ENCODE measurements around the gene SCFD2.

The SCFD2 gene

DNA sequence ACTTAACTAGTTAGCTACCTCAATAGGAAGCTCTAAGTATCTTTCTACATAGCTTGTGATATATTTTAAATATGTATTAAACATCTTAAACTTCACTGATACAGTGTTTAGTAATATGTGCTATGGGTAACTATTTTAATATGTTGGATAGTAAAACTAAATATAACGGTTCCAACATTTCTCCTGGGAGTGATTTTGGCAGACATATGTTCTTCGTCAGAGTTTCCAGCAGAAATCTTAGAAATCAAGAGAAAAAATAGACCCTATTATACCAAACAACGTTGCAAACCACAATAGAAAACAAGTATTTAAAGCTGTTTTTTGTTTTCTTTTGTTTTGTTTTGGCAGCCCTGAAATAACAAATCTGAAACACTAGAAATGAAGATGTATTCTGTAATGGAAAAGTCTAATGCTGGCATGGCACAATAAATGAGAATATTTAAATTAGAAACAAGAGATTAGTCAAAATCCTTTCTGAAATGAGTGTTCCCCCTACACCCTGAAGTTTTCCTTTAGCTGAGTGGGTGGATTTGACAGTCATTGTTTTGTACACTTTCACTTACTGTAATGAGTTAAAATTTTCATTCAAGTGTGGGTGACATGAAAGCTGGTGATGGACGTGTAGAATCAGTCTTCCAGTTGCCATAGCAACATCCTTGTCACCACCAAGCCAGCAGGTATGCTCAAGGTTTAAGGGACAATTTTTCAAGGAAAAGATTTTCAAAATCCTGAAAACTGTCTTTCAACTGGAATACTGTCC is 233.5 kb downstream of the SCFD2 start:
- DNase-seq = no peak

DNA sequence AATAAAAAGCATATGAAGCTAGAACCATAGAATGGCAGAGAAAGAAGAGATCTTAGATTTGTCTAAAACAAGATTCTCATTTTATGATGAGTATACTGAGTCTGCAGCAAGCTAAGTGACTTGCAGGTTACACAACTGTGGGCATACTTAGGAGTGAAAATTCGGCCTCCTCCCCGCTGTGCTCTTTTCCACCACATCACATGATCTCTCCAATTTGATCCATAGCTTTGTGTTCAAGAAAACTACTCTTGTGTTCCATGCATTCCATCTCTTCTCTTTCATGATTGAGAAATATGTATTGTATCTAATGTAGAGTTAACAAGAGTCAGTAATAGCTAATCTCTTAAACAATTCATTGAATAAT is 234.3 kb downstream of the SCFD2 start:
- no peak for DNase-seq

DNA sequence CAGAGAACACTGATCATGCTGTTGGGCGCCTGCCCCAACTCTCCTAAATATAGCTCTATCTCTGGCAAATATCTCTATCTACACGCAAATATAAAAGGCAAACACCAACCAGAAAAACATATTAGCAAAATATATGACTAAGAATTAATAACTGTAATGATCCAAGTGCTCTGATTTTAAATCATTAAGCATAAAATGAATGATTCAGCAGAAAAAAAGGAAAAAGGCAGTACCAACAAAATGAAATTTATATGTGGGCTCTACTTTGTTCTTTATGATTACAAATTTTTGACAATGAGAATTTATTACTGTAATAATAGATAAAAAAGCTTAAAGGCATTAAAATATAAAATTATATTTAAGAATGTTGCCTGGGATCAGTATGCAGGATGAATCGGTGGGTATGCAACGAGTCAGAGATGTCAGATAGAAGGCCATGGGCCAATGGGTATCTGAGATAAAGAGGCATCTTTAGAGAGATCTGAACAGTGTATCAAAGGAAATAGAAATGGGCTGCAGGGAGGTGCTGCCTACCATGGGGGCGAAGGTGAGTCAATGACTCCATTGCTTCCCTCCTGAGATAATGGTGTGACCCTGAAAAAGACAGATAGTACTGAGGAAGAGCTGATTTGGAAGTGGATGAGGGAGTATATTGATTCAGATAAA is 234.8 kb downstream of the SCFD2 start:
- no peak for DNase-seq

DNA sequence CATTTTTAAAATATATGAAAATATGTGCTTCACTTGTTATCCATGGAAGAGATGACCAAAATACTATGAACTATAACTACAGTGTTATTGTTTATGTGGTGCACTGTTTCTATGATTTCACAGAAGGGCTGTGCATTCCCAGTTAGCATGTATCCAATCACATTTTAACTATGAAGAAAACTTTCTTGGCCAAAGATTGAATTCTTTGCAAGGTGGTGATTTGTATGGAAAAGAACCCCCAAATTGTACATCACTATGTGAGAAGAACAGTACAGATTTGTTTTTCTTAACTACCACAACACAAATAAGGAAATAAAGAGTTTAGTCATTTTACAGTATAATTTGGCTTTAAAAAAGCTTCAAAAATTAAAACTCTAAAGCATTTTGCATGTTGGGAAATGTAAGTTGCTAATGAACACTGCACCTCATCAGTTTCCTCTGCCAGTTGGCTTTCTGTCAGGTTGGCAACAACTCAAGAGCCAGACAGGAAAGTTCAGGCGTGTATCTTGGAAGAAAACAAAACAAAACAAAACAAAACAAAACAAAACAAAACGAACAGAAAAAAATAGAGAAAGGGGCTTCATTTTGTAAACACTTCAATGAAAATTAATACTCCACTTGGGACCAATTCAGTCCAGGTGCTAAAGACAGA is 237.0 kb downstream of the SCFD2 start:
- DNase-seq = no peak

DNA sequence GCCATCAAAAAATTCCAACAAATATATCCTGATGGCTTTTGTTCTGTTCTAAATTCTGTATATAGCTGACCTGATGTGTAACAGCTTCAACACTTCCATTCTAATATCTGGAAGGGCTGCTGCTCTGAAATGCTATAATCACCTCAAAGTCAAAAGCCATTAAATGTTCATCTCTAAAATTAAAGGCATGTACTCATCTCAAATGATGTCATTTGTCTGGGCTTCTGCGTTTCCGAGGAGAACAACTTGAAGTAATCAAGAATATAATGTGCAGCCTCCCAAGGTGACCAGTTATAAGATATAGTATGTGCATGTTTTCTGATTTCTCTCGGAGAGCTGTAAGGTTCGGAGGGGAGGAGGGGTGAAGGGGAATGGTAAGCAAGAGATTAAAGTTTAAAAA is 237.6 kb downstream of the SCFD2 start:
- no peak for DNase-seq

DNA sequence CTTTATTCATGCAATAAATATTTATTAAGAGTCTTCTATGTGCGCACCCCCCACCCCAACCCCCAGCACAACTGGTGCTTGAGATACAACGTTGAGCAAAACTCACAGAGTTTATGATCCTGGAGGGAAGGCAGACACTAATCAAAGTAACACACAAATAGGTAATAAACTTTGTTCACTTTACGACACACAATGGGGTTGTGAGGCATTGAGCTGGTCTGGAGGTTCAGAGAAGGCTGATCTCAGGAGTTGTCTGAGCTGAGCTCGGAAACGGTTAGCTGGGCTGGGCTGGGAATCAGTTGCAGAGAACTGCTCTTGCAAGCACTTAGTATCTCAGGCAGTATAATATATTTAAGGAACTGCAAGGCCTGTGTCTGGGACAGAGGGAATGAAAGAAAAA is 238.5 kb downstream of the SCFD2 start:
- DNase-seq = no peak

DNA sequence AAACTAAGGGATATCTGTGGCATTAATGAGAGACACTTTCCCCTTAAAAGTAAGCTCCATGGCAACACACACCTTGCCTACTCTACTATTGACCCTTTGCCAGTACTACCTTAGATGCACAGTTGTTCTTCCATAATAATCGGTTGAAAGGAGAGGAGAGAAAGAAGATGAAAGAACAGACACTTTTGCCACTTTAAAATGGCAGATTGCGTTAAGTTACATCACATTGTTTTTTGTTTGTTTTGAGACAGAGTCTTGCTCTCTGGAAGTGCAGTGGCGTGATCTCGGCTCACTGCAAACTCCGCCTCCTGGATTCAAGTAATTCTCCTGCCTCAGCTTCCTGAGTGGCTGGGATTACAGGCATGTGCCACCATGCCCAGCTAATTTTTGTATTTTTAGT is 239.8 kb downstream of the SCFD2 start:
- no peak for DNase-seq

DNA sequence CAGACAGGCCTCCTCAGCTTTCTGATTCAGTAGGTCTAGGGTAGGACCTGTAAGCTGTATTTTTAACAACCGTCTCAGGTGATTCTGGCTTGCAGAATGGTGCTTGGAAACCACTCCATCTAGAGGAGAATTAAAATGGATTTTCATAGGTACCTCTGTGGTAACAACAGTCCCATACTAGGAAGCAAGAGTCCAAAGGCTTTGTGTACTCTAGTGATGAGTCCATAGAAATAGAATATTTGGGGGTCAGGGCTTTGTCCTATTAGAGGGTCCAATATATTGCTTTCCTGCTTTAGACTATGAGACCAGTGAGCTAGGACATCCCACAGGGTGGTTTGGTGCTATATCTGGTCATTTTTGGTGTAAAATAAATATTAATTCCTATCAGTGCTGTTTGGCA is 242.0 kb downstream of the SCFD2 start:
- DNase-seq = no peak

DNA sequence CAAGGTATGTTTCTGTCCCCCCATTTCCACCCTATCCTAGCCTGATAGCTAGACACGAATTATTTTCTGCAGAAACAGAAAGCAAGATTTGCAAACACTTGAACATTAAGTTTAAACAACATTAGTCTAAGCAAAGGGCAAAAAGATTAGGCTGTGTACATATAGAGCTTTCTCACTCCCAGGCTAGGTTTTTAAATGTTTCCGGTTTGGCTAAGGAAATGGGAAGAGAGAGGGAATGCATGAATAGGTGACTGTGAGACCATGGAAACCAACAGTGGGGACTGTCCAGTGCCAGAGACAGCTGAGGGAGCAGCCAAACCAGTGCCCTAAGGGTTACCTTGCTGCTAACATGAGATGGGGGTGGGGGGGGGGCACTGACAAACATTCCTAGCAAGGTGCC is 242.7 kb downstream of the SCFD2 start:
- no peak for DNase-seq

DNA sequence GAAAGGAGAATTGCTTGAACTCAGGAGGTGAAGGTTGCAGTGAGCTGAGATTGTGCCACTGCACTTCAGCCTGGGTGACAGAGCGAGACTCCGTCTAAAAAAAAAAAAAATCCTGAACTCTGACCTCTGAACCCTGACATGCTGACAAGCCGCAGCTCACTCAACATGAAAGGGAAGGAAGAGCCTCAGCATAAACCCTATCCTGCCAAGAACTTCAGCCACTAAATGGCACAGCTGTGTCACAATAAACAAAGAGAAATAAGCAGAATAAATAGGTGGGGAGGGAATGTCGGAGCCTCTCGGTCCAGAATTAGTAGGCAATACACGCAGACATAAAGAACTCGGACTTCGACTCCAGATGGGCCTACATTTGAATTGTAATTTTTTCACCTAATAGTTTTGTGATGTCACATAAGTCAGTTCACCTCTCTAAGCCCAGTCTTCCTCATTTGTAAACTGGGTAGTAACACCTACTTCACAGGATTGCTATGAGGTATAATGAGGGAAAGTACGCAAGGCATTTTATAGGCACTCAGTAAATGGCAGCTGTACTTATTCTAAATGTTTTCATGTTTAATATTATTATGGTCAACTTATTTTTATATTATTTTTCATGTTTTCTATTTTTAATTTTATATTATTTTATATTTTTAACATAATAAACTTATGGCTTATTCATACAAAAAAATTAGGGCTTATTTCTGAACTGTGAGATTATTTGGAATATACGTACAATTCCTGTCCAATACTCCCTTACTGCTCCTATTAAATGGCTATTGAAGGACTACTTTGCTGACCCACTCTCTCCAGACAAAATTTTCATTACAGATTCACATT is 243.4 kb downstream of the SCFD2 start:
- no peak for DNase-seq

DNA sequence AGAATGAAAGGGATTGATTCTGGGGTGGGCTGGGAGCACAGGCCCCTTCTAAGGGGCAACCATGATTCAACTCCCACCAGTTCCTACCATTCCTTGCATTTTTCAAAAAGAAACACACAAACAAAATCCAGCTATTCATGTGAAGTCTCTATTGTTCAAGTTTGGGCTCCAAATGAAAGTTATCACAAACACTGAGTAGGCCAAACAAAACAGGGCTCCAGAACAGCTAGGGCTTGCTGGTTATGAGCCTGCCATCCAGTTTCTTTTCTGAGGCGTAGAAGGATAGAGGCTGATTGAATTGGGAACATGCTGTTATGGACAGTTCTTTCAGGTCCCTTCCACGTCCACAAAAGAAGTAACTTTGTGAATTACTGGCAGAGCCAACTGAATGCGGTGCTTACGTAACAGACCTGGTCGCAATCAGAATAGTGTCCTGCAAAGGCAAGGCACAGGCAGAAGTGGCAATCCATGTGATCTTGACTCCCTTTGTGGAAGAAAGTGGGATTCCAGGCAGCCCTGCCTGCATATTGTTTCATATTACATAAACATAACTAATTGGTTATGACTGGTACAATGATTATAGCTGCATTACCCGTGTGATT is 244.5 kb downstream of the SCFD2 start:
- DNase-seq = no peak

DNA sequence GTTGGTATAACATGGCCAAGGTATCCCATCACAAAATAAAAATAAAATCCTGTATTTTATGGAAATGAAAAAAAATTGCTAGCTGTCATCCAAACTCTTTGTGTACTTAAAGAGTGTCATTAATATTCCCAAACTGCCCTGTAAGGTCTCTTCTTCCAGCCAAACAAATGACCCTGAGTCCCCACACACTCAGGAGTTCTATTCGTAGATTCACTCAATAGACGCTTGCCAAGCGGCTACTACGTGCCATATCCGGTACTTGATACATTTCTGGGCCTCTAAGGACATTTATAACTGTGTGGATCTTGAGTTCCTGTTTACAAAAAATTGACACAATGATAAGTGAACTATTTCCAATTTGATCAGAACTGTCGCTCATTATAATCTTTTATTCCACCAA is 245.1 kb downstream of the SCFD2 start:
- no peak for DNase-seq

DNA sequence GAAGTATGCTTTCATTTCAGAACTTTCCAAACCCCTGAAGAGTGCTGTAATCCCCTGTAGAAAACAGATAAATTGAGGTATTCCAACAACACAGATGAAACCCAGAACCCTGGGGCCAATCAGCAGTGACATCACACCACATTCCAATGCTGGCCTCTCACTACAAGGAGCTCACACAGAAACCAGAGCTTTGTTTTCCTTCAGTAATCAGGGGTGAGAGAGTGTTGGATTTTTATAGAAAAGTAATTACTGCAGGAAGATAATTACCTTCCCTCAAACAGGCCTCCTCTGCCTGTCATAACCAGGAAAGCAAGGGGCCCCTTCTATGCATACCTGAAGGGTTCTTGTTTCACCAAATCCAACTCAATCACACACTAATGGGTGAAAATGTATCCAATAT is 246.2 kb downstream of the SCFD2 start:
- DNase-seq = no peak

DNA sequence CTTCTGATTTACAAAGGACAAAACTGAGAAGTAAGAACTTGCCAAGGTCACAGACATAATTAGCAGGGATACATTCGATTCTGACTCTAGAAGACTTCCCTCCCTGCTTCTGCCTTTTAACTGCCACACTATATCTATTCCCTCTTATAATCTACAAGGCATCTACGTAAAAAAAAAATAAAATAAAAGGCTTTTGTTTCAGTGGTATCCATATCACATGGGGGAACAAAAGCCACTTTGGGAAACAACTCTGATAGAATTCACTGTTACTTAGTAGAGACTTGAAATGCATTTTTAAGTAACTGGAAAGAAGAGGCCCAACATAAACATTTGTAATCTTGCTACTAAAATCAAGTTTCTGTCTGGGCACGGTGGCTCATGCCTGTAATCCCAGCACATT is 247.2 kb downstream of the SCFD2 start:
- no peak for DNase-seq

DNA sequence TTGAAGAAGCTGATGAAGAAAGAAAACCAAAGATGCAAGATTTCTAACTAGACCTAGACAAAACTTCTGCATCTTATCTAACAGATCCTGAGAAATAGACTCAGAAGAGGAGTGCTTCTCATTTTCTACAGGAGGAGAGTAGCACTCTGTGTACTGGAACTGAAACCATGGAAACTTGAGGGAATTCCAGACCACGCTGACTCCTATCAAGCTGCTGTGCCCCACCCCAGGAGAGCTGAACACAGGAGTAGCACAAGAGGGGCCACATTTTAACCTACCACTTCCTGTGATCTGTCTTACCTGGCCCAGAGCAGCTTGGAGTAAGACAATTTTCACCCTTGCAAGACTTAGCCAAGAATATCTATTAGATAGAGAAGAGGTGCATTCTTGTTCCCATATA is 248.9 kb downstream of the SCFD2 start:
- DNase-seq = no peak

DNA sequence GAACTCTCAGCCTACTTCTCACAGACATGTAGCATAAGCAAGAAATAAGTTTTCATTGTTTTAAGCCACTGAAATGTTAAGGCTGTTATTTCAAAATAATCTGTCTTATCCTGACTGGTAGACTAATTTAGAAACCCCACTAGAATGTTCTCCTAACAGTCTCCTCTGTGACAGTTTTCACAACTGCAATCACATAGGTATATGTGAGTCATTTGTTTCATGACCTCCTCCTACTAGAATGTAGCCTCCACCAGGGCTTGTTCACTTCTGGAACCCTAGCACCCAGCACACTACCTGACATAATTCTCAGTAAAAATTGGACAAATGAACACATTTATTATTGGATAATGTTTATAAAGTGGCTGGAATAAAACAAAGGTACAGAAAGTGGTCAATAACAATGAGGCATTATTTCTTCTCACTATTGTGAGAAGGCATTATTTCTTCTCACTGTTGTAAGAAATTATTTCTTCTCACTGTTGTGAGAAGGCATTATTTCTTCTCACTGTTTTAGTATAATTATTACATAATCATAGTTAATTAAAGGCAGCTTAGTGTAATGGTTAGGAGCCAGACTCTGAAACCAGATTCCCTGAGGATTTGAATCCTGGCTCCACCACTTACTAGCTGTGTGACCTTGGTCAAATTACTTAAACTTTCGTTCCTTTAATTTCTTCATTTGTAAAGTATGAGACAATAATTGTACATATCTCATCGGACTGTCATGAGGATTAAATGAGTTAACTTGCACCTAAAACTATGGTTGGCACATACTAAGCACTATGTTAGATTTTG is 252.2 kb downstream of the SCFD2 start:
- no peak for DNase-seq

DNA sequence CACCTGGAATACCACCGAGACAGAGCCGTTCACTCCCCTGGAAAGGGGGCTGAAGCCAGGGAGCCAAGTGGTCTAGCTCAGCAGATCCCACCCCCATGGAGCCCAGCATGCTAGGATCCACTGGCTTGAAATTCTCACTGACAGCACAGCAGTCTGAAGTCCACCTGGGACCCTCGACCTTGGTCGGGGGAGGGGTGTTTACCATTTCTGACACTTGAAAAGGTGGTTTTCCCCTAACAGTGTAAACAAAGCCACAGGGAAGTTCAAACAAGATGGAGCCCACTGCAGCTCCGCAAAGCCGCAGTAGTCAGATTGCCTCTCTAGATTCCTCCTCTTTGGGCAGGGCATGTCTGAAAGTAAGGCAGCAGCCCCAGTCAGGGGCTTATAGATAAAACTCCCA is 260.5 kb downstream of the SCFD2 start:
- DNase-seq = no peak

DNA sequence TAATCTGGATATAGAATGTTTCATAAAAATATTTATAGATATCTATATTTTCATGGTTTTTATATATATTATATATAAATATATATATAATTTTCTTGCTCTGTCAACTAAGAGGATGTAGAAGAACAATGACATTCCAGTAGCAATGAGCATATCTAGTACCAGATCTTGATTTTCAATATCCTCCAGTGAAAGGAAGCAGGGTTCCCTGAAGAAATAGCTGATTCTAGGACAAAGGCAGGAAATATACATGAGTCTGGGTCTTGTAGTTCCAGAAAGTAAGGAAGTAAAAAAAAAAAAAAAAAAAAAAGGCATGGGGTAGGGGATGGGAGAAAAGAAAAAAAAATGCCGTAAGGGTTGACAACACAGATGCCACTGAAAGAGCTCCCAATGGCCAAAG is 262.4 kb downstream of the SCFD2 start:
- DNase-seq = no peak

DNA sequence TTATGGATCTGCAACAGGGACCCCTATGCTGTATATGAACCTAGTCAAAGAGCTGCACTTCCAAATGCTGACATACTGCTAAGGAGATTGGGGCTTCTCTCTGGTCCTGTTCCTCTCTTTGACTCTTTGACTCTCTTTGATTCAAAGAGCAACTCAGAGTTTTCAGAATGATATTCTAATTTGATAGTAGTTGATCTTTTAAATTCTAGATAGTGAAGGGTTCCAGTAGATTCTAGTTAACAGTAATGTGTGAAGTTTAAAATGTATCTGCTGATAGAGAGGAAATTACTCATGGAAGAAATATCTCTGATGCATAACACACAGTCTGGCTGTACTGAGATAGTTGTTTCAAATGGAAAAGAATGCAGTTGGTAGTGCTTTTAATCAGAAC is 264.7 kb downstream of the SCFD2 start:
- no peak for DNase-seq

DNA sequence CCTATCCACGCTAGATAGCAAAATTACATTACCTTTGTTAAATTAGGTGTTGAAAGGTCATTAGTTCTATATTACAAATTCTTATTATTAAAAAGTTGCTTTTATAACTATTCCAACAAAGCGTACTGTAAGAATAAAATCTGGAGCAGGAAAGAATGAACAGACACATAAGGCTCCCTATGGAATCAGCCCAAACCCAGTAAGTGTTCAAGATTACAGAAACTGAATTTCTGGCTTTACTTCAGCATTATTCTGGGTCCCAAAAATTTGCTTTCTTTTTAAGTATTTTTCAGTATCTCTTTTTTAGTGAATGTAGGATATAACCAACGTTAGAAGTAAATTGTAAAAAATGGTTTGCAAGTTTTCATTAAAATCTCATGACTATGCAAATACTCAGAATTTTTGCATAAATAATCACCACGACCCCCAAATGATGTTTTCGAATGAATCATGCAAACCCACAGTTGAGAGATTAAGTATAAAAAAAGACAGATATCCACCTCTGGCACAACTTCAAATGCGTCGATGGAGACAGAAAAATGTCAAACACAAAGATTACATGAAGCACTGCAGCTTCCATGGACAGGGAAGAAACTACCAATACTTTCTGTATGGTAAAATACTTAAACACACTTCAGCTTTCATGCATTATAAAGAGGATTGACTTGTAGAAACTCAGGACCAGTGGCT is 265.2 kb downstream of the SCFD2 start:
- DNase-seq = no peak

DNA sequence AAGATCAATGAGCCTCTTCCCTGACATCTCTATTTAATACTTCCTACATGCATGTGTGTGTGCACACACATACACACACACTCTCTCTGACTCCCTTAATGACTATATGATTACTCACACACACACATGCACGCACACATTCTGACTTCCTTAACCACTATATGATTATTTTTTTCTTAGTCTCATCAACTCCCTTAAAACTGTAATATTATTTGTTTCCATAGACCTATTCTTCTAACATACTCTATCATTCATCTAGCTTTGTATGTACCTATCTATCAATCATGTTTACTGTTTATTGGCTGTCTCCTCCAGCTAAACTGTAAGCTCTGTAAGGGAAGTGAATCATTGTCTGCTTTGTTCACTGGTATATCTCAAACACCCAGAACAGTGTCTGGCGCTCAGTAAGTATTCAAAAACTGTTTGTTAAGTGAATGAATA is 267.2 kb downstream of the SCFD2 start:
- no peak for DNase-seq

DNA sequence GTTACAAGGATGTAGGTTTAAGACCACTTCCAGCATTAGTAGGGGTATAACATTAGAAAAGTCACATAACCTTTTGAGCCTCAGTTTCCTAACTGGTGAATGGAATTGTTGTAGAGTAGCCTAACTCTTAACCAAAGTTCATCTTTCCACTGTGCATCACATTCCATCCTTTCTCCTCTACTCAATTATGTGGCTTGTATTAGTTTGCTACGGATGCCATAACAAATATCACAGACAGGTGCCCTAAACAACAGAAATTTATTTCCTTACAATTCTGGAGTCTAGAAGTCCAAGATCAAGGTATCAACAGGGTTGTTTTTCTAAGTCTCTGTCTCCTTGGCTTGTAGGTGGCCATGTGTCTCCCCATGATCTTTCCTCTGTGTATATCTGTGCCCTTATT is 271.8 kb downstream of the SCFD2 start:
- DNase-seq = no peak
